GM12891 (cell line): ENCODE measurements around the gene SPATA22.
"Not testable (repeated sequence)": the region's sequence is repeated elsewhere in the genome, so short reads cannot be mapped to it uniquely, and the experiment has no call there.

Experiments used
- DNase-seq: peaks from one replicate; pipeline ENCODE4 v3.0.0; 2011; ENCODE audit warnings: low spot score; ENCODE audit not compliant: insufficient read length
- FAIRE-seq: peaks from 2 replicates; lab custom pipeline; 2011; peaks lifted over from hg19 to GRCh38; lab: Jason Lieb, UNC
- PAX5 ChIP-seq: IDR thresholded peaks from 2 replicates; pipeline ENCODE4 v1.6.1; 2011; ENCODE audit warnings: low read length, moderate library complexity, mild to moderate bottlenecking; ENCODE audit not compliant: insufficient read depth, severe bottlenecking
- POLR2A ChIP-seq: IDR thresholded peaks from 2 replicates; pipeline ENCODE4 v1.6.1; 2011; ENCODE audit warnings: low read depth, low read length, control low read depth
- POLR2AphosphoS5 ChIP-seq: IDR thresholded peaks from 2 replicates; pipeline ENCODE4 v1.6.1; 2011; ENCODE audit warnings: low read depth, low read length, control low read depth
- POU2F2 ChIP-seq: IDR thresholded peaks from 2 replicates; pipeline ENCODE4 v1.6.1; 2011; ENCODE audit warnings: low read depth, mild to moderate bottlenecking, control low read depth, low read length, moderate library complexity
- SPI1 ChIP-seq: IDR thresholded peaks from 2 replicates; pipeline ENCODE4 v1.6.1; 2011; ENCODE audit warnings: low read depth, low read length, control low read depth
- TAF1 ChIP-seq: IDR thresholded peaks from 2 replicates; pipeline ENCODE4 v1.6.1; 2011; ENCODE audit warnings: low read depth, low read length, control low read depth

SPATA22 gene

GRCh38 chr17:3475812-3476610 is 4.4 kb upstream of the SPATA22 start, which contains the start of gene ASPA:
TSS of gene ASPA (plus strand) at chr17:3475997. CDS start at chr17:3476160, 163 bp downstream.
- no peak for TF ChIP-seq POU2F2
- TF ChIP-seq TAF1 = no peak
- TF ChIP-seq PAX5 = no peak
- no peak for TF ChIP-seq POLR2AphosphoS5
- TF ChIP-seq POLR2A = no peak
- no peak for TF ChIP-seq SPI1
- FAIRE-seq = peak; percentile 23
- no peak for DNase-seq

- DNase-seq (no peak), FAIRE-seq (no peak)
- TF ChIP-seq POLR2AphosphoS5 (no peak), PAX5 (no peak), TAF1 (no peak), SPI1 (no peak), POLR2A (no peak), POU2F2 (no peak)
Observed at GRCh38 chr17:3475251-3475685, 3.6 kb upstream of the SPATA22 start.

- FAIRE-seq = no peak
- DNase-seq = no peak
- TF ChIP-seq PAX5 = no peak
- no peak for TF ChIP-seq SPI1
- no peak for TF ChIP-seq TAF1
- TF ChIP-seq POU2F2 = no peak
- no peak for TF ChIP-seq POLR2A
- no peak for TF ChIP-seq POLR2AphosphoS5
Observed at GRCh38 chr17:3474212-3474611, 2.6 kb upstream of the SPATA22 start.

GRCh38 chr17:3472137-3472536 is 518 bp upstream of the SPATA22 start:
- no peak for TF ChIP-seq TAF1
- no peak for TF ChIP-seq POU2F2
- no peak for TF ChIP-seq SPI1
- no peak for TF ChIP-seq POLR2AphosphoS5
- no peak for TF ChIP-seq POLR2A
- TF ChIP-seq PAX5 = no peak
- FAIRE-seq (no peak), DNase-seq (no peak)

GRCh38 chr17:3469529-3469928 is 2.1 kb downstream of the SPATA22 start:
- FAIRE-seq (no peak), DNase-seq (no peak)
- TF ChIP-seq TAF1 (no peak), PAX5 (no peak), POLR2AphosphoS5 (no peak), SPI1 (no peak), POU2F2 (no peak), POLR2A (no peak)

GRCh38 chr17:3466355-3466754 is 5.3 kb downstream of the SPATA22 start:
- DNase-seq, FAIRE-seq: not testable (repeated sequence)

GRCh38 chr17:3448059-3448665 is 23.5 kb downstream of the SPATA22 start:
- DNase-seq = no peak
- no peak for FAIRE-seq
- TF ChIP-seq TAF1 (no peak), SPI1 (no peak), POU2F2 (no peak), POLR2AphosphoS5 (no peak), POLR2A (no peak), PAX5 (no peak)

- FAIRE-seq (peak; percentile 47), DNase-seq (no peak)
- no peak for TF ChIP-seq POU2F2
- no peak for TF ChIP-seq TAF1
- TF ChIP-seq PAX5 = no peak
- no peak for TF ChIP-seq POLR2AphosphoS5
- no peak for TF ChIP-seq POLR2A
- no peak for TF ChIP-seq SPI1
Observed at GRCh38 chr17:3447625-3448024, 24.0 kb downstream of the SPATA22 start.

- TF ChIP-seq SPI1 = no peak
- no peak for TF ChIP-seq POLR2AphosphoS5
- no peak for TF ChIP-seq POLR2A
- no peak for TF ChIP-seq TAF1
- TF ChIP-seq PAX5 = no peak
- TF ChIP-seq POU2F2 = no peak
- no peak for DNase-seq
- FAIRE-seq = no peak
Observed at GRCh38 chr17:3440451-3440850, 31.2 kb downstream of the SPATA22 start.

- TF ChIP-seq SPI1 = no peak
- no peak for TF ChIP-seq POLR2AphosphoS5
- TF ChIP-seq POU2F2 = no peak
- TF ChIP-seq PAX5 = no peak
- no peak for TF ChIP-seq POLR2A
- TF ChIP-seq TAF1 = no peak
- FAIRE-seq = no peak
- no peak for DNase-seq
Observed at GRCh38 chr17:3438368-3438767, 33.3 kb downstream of the SPATA22 start.

- TF ChIP-seq PAX5 (no peak), POU2F2 (no peak), SPI1 (no peak), TAF1 (no peak), POLR2AphosphoS5 (no peak), POLR2A (no peak)
- FAIRE-seq (no peak), DNase-seq (no peak)
Observed at GRCh38 chr17:3433741-3434140, 37.9 kb downstream of the SPATA22 start, which contains the start of gene OR1E2. TSS of gene OR1E2 (minus strand) at chr17:3433841. CDS start at chr17:3433841, 0 bp downstream.

- FAIRE-seq = peak; percentile 47
- not testable (repeated sequence) for DNase-seq
Observed at GRCh38 chr17:3433215-3433614, 38.4 kb downstream of the SPATA22 start.
